Activated CD8-positive, alpha-beta memory T cell treated with anti-CD3 and anti-CD28 coated beads for 1 hour (primary cell): ENCODE measurements around the gene DMTF1.

Source experiments
- DNase-seq, 2 donors: peaks; one replicate each; pipeline ENCODE4 v3.0.0-alpha.2; 2020; ENCODE audit warnings: low read depth in 1 of 2; ENCODE audit errors: extremely low read depth in 1 of 2

The DMTF1 gene

GRCh38 chr7:87146740-87147386, 5.4 kb upstream of the DMTF1 start:
- no peak for DNase-seq

- DNase-seq, result no peak
Observed at GRCh38 chr7:87147500-87147899, 4.8 kb upstream of the DMTF1 start.

GRCh38 chr7:87148332-87148955, 3.8 kb upstream of the DMTF1 start:
- DNase-seq, result no peak

GRCh38 chr7:87151002-87151728, 1.1 kb upstream of the DMTF1 start:
- DNase-seq, result no peak

- DNase-seq, result no peak
Observed at GRCh38 chr7:87151729-87152111, 533 bp upstream of the DMTF1 start.

GRCh38 chr7:87152897-87153641, 816 bp downstream of the DMTF1 start:
- DNase-seq, result no peak

- no peak for DNase-seq
Observed at GRCh38 chr7:87154166-87154565, 1.9 kb downstream of the DMTF1 start.

- DNase-seq, result no peak
Observed at GRCh38 chr7:87154569-87154968, 2.3 kb downstream of the DMTF1 start.

GRCh38 chr7:87155788-87156187, 3.5 kb downstream of the DMTF1 start:
- no peak for DNase-seq

GRCh38 chr7:87156709-87157108, 4.5 kb downstream of the DMTF1 start:
- no peak for DNase-seq

GRCh38 chr7:87159538-87159937, 7.3 kb downstream of the DMTF1 start:
- DNase-seq, result no peak

GRCh38 chr7:87164433-87164832, 12.2 kb downstream of the DMTF1 start:
- DNase-seq, result no peak

GRCh38 chr7:87170828-87171227, 18.6 kb downstream of the DMTF1 start:
- DNase-seq, result no peak

GRCh38 chr7:87171282-87171934, 19.2 kb downstream of the DMTF1 start:
- no peak for DNase-seq

GRCh38 chr7:87173471-87173870, 21.2 kb downstream of the DMTF1 start:
- no peak for DNase-seq

- DNase-seq, result no peak
Observed at GRCh38 chr7:87178320-87178719, 26.1 kb downstream of the DMTF1 start.

GRCh38 chr7:87179180-87179579, 26.9 kb downstream of the DMTF1 start:
- no peak for DNase-seq

- no peak for DNase-seq
Observed at GRCh38 chr7:87187120-87187519, 34.9 kb downstream of the DMTF1 start.

- no peak for DNase-seq
Observed at GRCh38 chr7:87188930-87189329, 36.7 kb downstream of the DMTF1 start.

- no peak for DNase-seq
Observed at GRCh38 chr7:87190783-87191182, 38.5 kb downstream of the DMTF1 start.
